HCT116 (cell line): ENCODE measurements around the gene LAMC3. TPM values are rescaled to one million over a fixed set of nuclear protein-coding genes. Genes with fewer than 3 reads are reported as not detected.

Experiments
- ATAC-seq: fragments of 200-7000 bp; cut with Tn5 transposase; 2 replicates; pipeline ENCODE4 v1.9.1; 2020; ENCODE audit warnings: mild to moderate bottlenecking, moderate library complexity
- BruUV-seq: library from RNA; stranded (reverse); fragments of 400-500 nt; replicated peaks from 2 replicates; lab custom pipeline; 2021; lab: Mats Ljungman, UMichigan
- CTCF ChIA-PET: fragments of 300-600 bp; sonication (Branson Sonifier 250); formaldehyde crosslinking; loops from one replicate; lab custom pipeline; 2021; ENCODE audit warnings: antibody characterized with exemption; lab: Charles Lee
- POLR2A ChIA-PET: fragments of 300-600, 350-600 bp; sonication (Branson Sonifier 250); formaldehyde crosslinking; loops from one replicate; lab custom pipeline; 2021; ENCODE audit warnings: antibody characterized with exemption; lab: Charles Lee
- RAD21 ChIA-PET, 2 experiments: fragments of 300-600 bp; sonication (Branson Sonifier 250); formaldehyde crosslinking; loops; one replicate each; lab custom pipeline; 2023; ENCODE audit warnings: low total read pairs in 2 of 2; ENCODE audit not compliant: uncharacterized antibody in 2 of 2, unreplicated experiment in 2 of 2, low non-redundant PET in 1 of 2; lab: Charles Lee
- DNase-seq: peaks from one replicate; pipeline ENCODE4 v3.0.0-alpha.2; 2010; ENCODE audit warnings: low read depth, low spot score
- H2AFZ ChIP-seq: fragments of 200-600 bp; shearing (Covaris generic), sonication (generic); 2 replicates; pipeline ENCODE4 v1.6.1; 2017; ENCODE audit warnings: low read depth, mixed run types, mixed read lengths, antibody characterized with exemption, low read length; ENCODE audit not compliant: poor library complexity, severe bottlenecking
- H3K27ac ChIP-seq: 2 replicates; pipeline ENCODE4 v1.5.1; 2012; ENCODE audit warnings: low read depth, low read length
- H3K27me3 ChIP-seq: fragments of 200-600 bp; sonication (generic); 2 replicates; pipeline ENCODE4 v1.6.1; 2016; ENCODE audit warnings: mixed run types, low read length, mixed read lengths; ENCODE audit not compliant: insufficient read depth
- H3K36me3 ChIP-seq, 2 experiments: fragments of 200-500 bp in 1 of 2; fragments of 200-600 bp in 1 of 2; sonication (Bioruptor generic) in 1 of 2; sonication (generic) in 1 of 2; 2 replicates each; pipeline versions ENCODE4 v1.5.1 to v1.6.1; 2014 to 2016; ENCODE audit warnings: low read length in 2 of 2, inconsistent platforms in 1 of 2, mixed read lengths in 1 of 2, mixed run types in 1 of 2; ENCODE audit not compliant: insufficient read depth in 2 of 2, control insufficient read depth in 1 of 2
- H3K4me1 ChIP-seq, 2 experiments: fragments of 200-600 bp in 1 of 2; sonication (generic) in 1 of 2; 2 replicates each; pipeline versions ENCODE4 v1.5.1 to v1.6.1; 2012 to 2017; ENCODE audit warnings: low read length in 2 of 2, inconsistent platforms in 1 of 2, mild to moderate bottlenecking in 1 of 2, mixed read lengths in 1 of 2, mixed run types in 1 of 2, moderate library complexity in 1 of 2; ENCODE audit not compliant: insufficient read depth in 2 of 2, control insufficient read depth in 1 of 2
- H3K4me2 ChIP-seq: fragments of 200-600 bp; sonication (generic); 2 replicates; pipeline ENCODE4 v1.6.1; 2017; ENCODE audit warnings: mixed run types, low read length, mixed read lengths
- H3K4me3 ChIP-seq, 2 experiments: fragments of 200-600 bp in 1 of 2; sonication (generic) in 1 of 2; replicated peaks in 1 of 2; 2 replicates each; pipeline ENCODE4 v1.5.1; 2011 to 2016; ENCODE audit warnings: low read length in 2 of 2, control low read depth in 1 of 2, low read depth in 1 of 2, mild to moderate bottlenecking in 1 of 2, mixed read lengths in 1 of 2, mixed run types in 1 of 2
- H3K79me2 ChIP-seq: fragments of 200-600 bp; sonication (generic); 2 replicates; pipeline ENCODE4 v1.6.1; 2017; ENCODE audit warnings: mild to moderate bottlenecking, mixed run types, low read length, moderate library complexity, mixed read lengths; ENCODE audit not compliant: insufficient read depth
- H3K9ac ChIP-seq: fragments of 200-600 bp; sonication (generic); 2 replicates; pipeline ENCODE4 v1.6.1; 2016; ENCODE audit warnings: low read length, mixed read lengths
- H3K9me2 ChIP-seq: fragments of 200-600 bp; sonication (generic), shearing (Covaris generic); 2 replicates; pipeline ENCODE4 v1.6.1; 2017; ENCODE audit warnings: mixed run types, mild to moderate bottlenecking, moderate library complexity; ENCODE audit not compliant: insufficient read depth
- H3K9me3 ChIP-seq, 2 experiments: fragments of 200-500 bp in 1 of 2; fragments of 200-600 bp in 1 of 2; sonication (Bioruptor generic) in 1 of 2; sonication (generic) in 1 of 2; 2 replicates each; pipeline ENCODE4 v1.6.1; 2014 to 2017; ENCODE audit warnings: low read length in 2 of 2, mixed read lengths in 2 of 2, inconsistent platforms in 1 of 2, low read depth in 1 of 2, mild to moderate bottlenecking in 1 of 2, mixed run types in 1 of 2, moderate library complexity in 1 of 2; ENCODE audit not compliant: control insufficient read depth in 1 of 2, insufficient read depth in 1 of 2
- H4K20me1 ChIP-seq: fragments of 200-600 bp; sonication (generic), shearing (Covaris generic); 2 replicates; pipeline ENCODE4 v1.6.1; 2017; ENCODE audit warnings: mixed run types, mild to moderate bottlenecking, moderate library complexity; ENCODE audit not compliant: insufficient read depth
- CTCF ChIP-seq, 3 experiments: fragments of 200-600 bp in 1 of 3; sonication (generic) in 1 of 3; IDR thresholded peaks in 2 of 3; conservative IDR thresholded peaks in 1 of 3; 2 replicates each; pipeline ENCODE4 v1.5.1; 2012 to 2017; ENCODE audit warnings: low read depth in 2 of 3, low read length in 2 of 3, antibody characterized with exemption in 1 of 3, borderline replicate concordance in 1 of 3, control low read depth in 1 of 3, mild to moderate bottlenecking in 1 of 3, mixed read lengths in 1 of 3, mixed run types in 1 of 3, moderate library complexity in 1 of 3; ENCODE audit not compliant: insufficient read depth in 1 of 3
- ELF1 ChIP-seq: IDR thresholded peaks from 2 replicates; pipeline ENCODE4 v1.6.1; 2012; ENCODE audit warnings: low read depth, borderline replicate concordance
- EZH2 ChIP-seq: fragments of 200-600 bp; sonication (generic); IDR thresholded peaks from 2 replicates; pipeline ENCODE4 v1.6.1; 2017; ENCODE audit warnings: antibody characterized with exemption, mixed run types
- FOSL1 ChIP-seq: IDR thresholded peaks from 2 replicates; pipeline ENCODE4 v1.6.1; 2012; ENCODE audit warnings: low read depth
- JUND ChIP-seq: IDR thresholded peaks from 2 replicates; pipeline ENCODE4 v1.6.1; 2012
- SP1 ChIP-seq: IDR thresholded peaks from 2 replicates; pipeline ENCODE4 v1.6.1; 2012; ENCODE audit warnings: low read depth
- SRF ChIP-seq: IDR thresholded peaks from 2 replicates; pipeline ENCODE4 v1.6.1; 2012; ENCODE audit warnings: low read depth
- TCF7L2 ChIP-seq: IDR thresholded peaks from 2 replicates; pipeline ENCODE4 v1.7.0; 2011; ENCODE audit warnings: borderline replicate concordance, inconsistent platforms; ENCODE audit not compliant: insufficient read depth, insufficient read length; ENCODE audit errors: extremely low read depth
- ZNF274 ChIP-seq: fragments of 200-500 bp; sonication (Bioruptor generic); IDR thresholded peaks from 2 replicates; pipeline ENCODE4 v1.6.1; 2014; ENCODE audit warnings: mild to moderate bottlenecking, low read depth, low read length, inconsistent platforms
- intact Hi-C: fragments of 100-400 bp; cut with micrococcal nuclease; formaldehyde crosslinking; loops from 2 replicates; pipeline ENCODE4 v1.10.0; 2022
- total RNA-seq: library from RNA; stranded (reverse); gene quantifications from one replicate; pipeline ENCODE4 v1.2.1, GENCODE V29; 2021; ENCODE audit not compliant: unreplicated experiment

Gene LAMC3
- total RNA-seq, 1 experiment from 2014 or later = 7.7 TPM

GRCh38 chr9:130987738-130988399 is 21.1 kb upstream of the LAMC3 start:
- intact Hi-C loops = no loop called here
- H3K9me2 ChIP-seq = no peaks in the 10 kb centered on the region
- H3K79me2 ChIP-seq = no peaks in the 10 kb centered on the region
- no peaks in the 10 kb centered on the region for H4K20me1 ChIP-seq
- no peak for ATAC-seq
- H2AFZ ChIP-seq = no peak overlapping the region
- H3K27ac ChIP-seq = no peak overlapping the region
- H3K4me2 ChIP-seq = no peak overlapping the region
- H3K36me3 ChIP-seq = no peaks in the 10 kb centered on the region
- ChIA-PET RAD21 (no interaction called here), CTCF (no interaction called here), POLR2A (no interaction called here)
- no peak for DNase-seq
- H3K4me3 ChIP-seq = no peak overlapping the region
- no peak overlapping the region for H3K9ac ChIP-seq
- no TSS peak for BruUV-seq
- H3K4me1 ChIP-seq = no peaks in the 10 kb centered on the region
- TF ChIP-seq ELF1 (no peak), CTCF (IDR thresholded peaks at IDR 0.05 in 2 of 3, conservative IDR thresholded peaks at IDR 0.05 in 1 of 3; ENCODE audit: borderline replicate concordance in 1 of 3, insufficient read depth in 1 of 3, low read depth in 2 of 3, low read length in 2 of 3) (no peak), SP1 (no peak), TCF7L2 (no peak), JUND (no peak), EZH2 (no peak), FOSL1 (no peak), SRF (no peak), ZNF274 (no peak)
- TF ChIP-seq, all 23 proteins: peak for 0
- Histone ChIP-seq H3K9me3 (no peaks in the 10 kb centered on the region), H3K27me3 (no peaks in the 10 kb centered on the region)
